Measurements from ENCODE around the gene NMRK2. TPM values are rescaled to one million over a fixed set of nuclear protein-coding genes. Genes with fewer than 3 reads are reported as not detected.
A peak's percentile ranks its signal among the peaks of the same experiment; 100 is the strongest.

The NMRK2 gene
- total RNA-seq, 1 donor from 2014 or later: not detected

- no peak for DNase-seq (ENCODE audit: low read depth in 2 of 2)
Measured at GRCh38 chr19:3981373-3981735, 48.5 kb downstream of the NMRK2 start.

GRCh38 chr19:3981736-3982681 lies 49.1 kb downstream of the NMRK2 start:
- DNase-seq (ENCODE audit: low read depth in 2 of 2): no peak

- DNase-seq (ENCODE audit: low read depth in 2 of 2): peak in 1 of 2 donors; percentile 36
Measured at GRCh38 chr19:3982701-3983541, 50.1 kb downstream of the NMRK2 start.

GRCh38 chr19:3983542-3983914 lies 50.7 kb downstream of the NMRK2 start:
- no peak for DNase-seq (ENCODE audit: low read depth in 2 of 2)

GRCh38 chr19:3983936-3984583 lies 51.2 kb downstream of the NMRK2 start:
- peak in 1 of 2 donors; percentile 40 for DNase-seq (ENCODE audit: low read depth in 2 of 2)

GRCh38 chr19:3984584-3984907 lies 51.7 kb downstream of the NMRK2 start:
- DNase-seq (ENCODE audit: low read depth in 2 of 2): no peak

GRCh38 chr19:3984908-3985642 lies 52.2 kb downstream of the NMRK2 start, which contains the start of gene EEF2:
EEF2 (minus strand) TSS chr19:3985463; CDS start chr19:3985380, 83 bp downstream.
- peak; percentile 83 to 90 for DNase-seq (ENCODE audit: low read depth in 2 of 2)

- no peak for DNase-seq (ENCODE audit: low read depth in 2 of 2)
Measured at GRCh38 chr19:3985643-3986259, 52.9 kb downstream of the NMRK2 start.

- peak; percentile 59 to 72 for DNase-seq (ENCODE audit: low read depth in 2 of 2)
Measured at GRCh38 chr19:3986260-3987041, 53.6 kb downstream of the NMRK2 start.

- DNase-seq (ENCODE audit: low read depth in 2 of 2): peak; percentile 68 to 81
Measured at GRCh38 chr19:3987619-3988371, 54.9 kb downstream of the NMRK2 start.

GRCh38 chr19:3990815-3991117 lies 57.9 kb downstream of the NMRK2 start:
- no peak for DNase-seq (ENCODE audit: low read depth in 2 of 2)

Other genes with a start within 250 kb of the NMRK2 start
- 19.4 and 42.0 TPM in 2 replicates for gene PIP5K1C, start 232.6 kb upstream of the NMRK2 start, total RNA-seq
- gene TJP3, start 224.7 kb upstream of the NMRK2 start, total RNA-seq: under 0.01 TPM in 2 replicates
- 15.0 and 22.5 TPM in 2 replicates for gene APBA3, start 171.4 kb upstream of the NMRK2 start, total RNA-seq
- 45.1 and 72.9 TPM in 2 replicates for gene MRPL54, start 170.4 kb upstream of the NMRK2 start, total RNA-seq
- not detected in 2 replicates for gene RAX2, start 160.8 kb upstream of the NMRK2 start, total RNA-seq
- 0.64 and 0.76 TPM in 2 replicates for gene MATK, start 146.7 kb upstream of the NMRK2 start, total RNA-seq
- 0.13 TPM in 1 of 2 replicates, not detected in the other for gene ZFR2, start 64.0 kb upstream of the NMRK2 start, total RNA-seq
- under 0.01 TPM in 1 of 2 replicates, not detected in the other for gene ATCAY, start 52.4 kb upstream of the NMRK2 start, total RNA-seq
- 127 and 171 TPM in 2 replicates for gene DAPK3, start 38.0 kb downstream of the NMRK2 start, total RNA-seq
- gene EEF2, start 52.4 kb downstream of the NMRK2 start, total RNA-seq: 1,892 and 3,249 TPM in 2 replicates
- 24.1 and 32.9 TPM in 2 replicates for gene PIAS4, start 74.7 kb downstream of the NMRK2 start, total RNA-seq
- 7.2 and 14.2 TPM in 2 replicates for gene ZBTB7A, start 133.8 kb downstream of the NMRK2 start, total RNA-seq
- 106 and 159 TPM in 2 replicates for gene MAP2K2, start 191.1 kb downstream of the NMRK2 start, total RNA-seq
- not detected in 2 replicates for gene CREB3L3, start 220.6 kb downstream of the NMRK2 start, total RNA-seq
- gene SIRT6, start 249.5 kb downstream of the NMRK2 start, total RNA-seq: 9.0 and 12.3 TPM in 2 replicates
- 0.13 and 0.38 TPM in 2 replicates for gene ANKRD24, start 249.6 kb downstream of the NMRK2 start, total RNA-seq

Measured in dermis microvascular lymphatic vessel endothelial cell (primary cell).